Loucy (cell line): Measurements from ENCODE around the gene GNAQ.
"Not testable (repeated sequence)": the region's sequence is repeated elsewhere in the genome, so short reads cannot be mapped to it uniquely, and the experiment has no call there.

Experiments used
- H2AFZ ChIP-seq: fragments of 200-600 bp; sonication (generic); 2 replicates; pipeline ENCODE4 v1.6.0; 2016; ENCODE audit warnings: antibody characterized with exemption, mild to moderate bottlenecking, low read length, moderate library complexity
- H3F3A ChIP-seq: fragments of 200-600 bp; 2 replicates; pipeline ENCODE4 v1.6.0; 2016; ENCODE audit warnings: antibody characterized with exemption, low read depth, mild to moderate bottlenecking
- H3K27me3 ChIP-seq: fragments of 200-600 bp; sonication (generic); 2 replicates; pipeline ENCODE4 v1.6.1; 2014; ENCODE audit warnings: low read length, mild to moderate bottlenecking; ENCODE audit not compliant: insufficient read depth, poor library complexity, severe bottlenecking
- H3K36me3 ChIP-seq: fragments of 200-600 bp; sonication (generic); 2 replicates; pipeline ENCODE4 v1.6.1; 2016; ENCODE audit warnings: low read length; ENCODE audit not compliant: insufficient read depth
- H3K4me1 ChIP-seq: fragments of 200-600 bp; sonication (generic); 2 replicates; pipeline ENCODE4 v1.5.1; 2014; ENCODE audit warnings: low read length, mild to moderate bottlenecking; ENCODE audit not compliant: insufficient read depth, poor library complexity, severe bottlenecking
- H3K4me2 ChIP-seq: fragments of 200-600 bp; sonication (generic); 2 replicates; pipeline ENCODE4 v1.6.0; 2014; ENCODE audit warnings: antibody characterized with exemption, low read length, low read depth, mild to moderate bottlenecking; ENCODE audit not compliant: poor library complexity, severe bottlenecking
- H3K4me3 ChIP-seq: fragments of 200-600 bp; sonication (generic); 2 replicates; pipeline ENCODE4 v1.5.1; 2014; ENCODE audit warnings: low read length, mild to moderate bottlenecking, mixed read lengths; ENCODE audit not compliant: poor library complexity, severe bottlenecking
- H3K79me2 ChIP-seq: fragments of 200-600 bp; sonication (generic); 2 replicates; pipeline ENCODE4 v1.6.1; 2014; ENCODE audit warnings: low read length; ENCODE audit not compliant: insufficient read depth
- H3K9ac ChIP-seq: fragments of 200-600 bp; sonication (generic); 2 replicates; pipeline ENCODE4 v1.6.0; 2014; ENCODE audit warnings: mild to moderate bottlenecking, low read depth, low read length, moderate library complexity; ENCODE audit not compliant: poor library complexity, severe bottlenecking
- H3K9me2 ChIP-seq: fragments of 200-600 bp; sonication (generic); replicated peaks from 2 replicates; pipeline ENCODE4 v1.6.1; 2016; ENCODE audit warnings: low read depth, low read length, mixed read lengths
- H3K9me3 ChIP-seq: fragments of 200-600 bp; sonication (generic); 2 replicates; pipeline ENCODE4 v1.6.1; 2014; ENCODE audit warnings: mild to moderate bottlenecking, antibody characterized with exemption, low read length, low read depth; ENCODE audit not compliant: insufficient read depth
- H4K20me1 ChIP-seq: fragments of 200-600 bp; sonication (generic); 2 replicates; pipeline ENCODE4 v1.6.0; 2014; ENCODE audit warnings: antibody characterized with exemption, low read length, mild to moderate bottlenecking; ENCODE audit not compliant: insufficient read depth, poor library complexity, severe bottlenecking
- EZH2phosphoT487 ChIP-seq: fragments of 200-600 bp; IDR thresholded peaks from 2 replicates; pipeline ENCODE4 v1.6.1; 2018; ENCODE audit warnings: antibody characterized with exemption, mild to moderate bottlenecking, moderate library complexity, borderline replicate concordance
- TF ChIP-seq, protein P1 (sequence below): fragments of 200-600 bp; sonication (generic); conservative IDR thresholded peaks from 2 replicates; pipeline ENCODE4 v1.5.1; 2014; ENCODE audit warnings: mild to moderate bottlenecking, antibody characterized with exemption, low read length

GNAQ gene

DNA sequence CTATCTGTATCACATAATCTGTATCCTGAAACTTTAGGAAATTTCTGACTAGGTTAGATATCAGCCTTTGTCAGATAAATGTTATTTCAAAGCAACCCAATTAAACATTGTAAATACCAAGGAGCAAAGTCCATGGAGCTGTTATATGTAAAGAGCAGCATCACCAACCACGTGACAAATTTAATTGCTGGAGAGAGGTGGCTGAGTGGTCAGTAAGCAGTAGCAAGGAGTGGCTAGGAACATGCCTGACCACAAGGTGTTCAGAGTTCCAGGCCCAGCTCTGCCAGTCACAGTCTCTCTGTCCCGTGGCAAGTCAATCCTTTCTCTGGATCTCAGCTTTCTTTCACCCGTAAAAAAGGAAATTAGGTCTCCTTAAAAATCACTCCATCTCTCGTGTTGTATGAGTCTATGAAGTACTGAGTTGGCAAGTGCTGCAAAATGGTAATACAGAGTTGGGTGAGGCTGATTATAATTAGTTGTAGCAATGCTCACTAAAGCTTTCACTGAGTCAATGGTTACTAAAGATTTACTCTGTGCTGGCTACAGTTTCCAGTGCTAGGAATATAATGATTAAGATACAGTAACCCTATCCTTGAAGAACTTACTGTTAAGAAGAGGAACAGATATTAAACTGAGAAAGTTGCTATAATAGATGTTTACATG is 166.1 kb downstream of the GNAQ start:
- H3F3A ChIP-seq = no peaks in the 10 kb centered on the region

DNA sequence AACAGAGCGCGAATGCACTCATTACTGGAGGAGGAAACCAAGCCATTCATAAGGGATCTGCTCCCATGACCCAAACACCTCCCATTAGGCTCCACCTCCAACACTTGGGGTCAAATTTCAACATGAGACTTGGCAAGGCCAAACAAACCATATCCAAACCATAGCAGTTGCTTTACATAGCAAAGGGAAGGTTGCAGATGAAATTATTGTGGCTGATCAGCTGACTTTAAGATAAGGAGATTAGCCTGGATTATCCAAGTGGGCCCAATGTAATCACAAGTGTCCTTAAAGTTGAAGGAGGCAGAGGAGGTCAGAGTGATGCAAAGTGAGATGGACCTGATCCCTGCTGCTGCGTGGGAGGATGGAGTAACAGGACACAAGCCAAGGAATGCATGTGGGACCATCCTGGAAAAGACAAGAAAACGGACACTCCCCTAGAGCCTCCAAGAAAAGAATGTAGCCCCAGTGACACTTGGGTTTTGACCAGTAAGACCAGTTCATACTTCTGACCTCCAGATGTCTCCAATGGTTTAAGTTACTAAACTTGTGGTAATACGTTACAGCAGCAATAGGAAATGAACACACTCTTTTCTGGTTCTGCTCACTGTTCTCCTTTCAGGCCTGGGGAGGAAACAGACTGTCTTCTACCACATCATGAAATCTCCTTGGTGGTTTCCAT is 167.3 kb downstream of the GNAQ start:
- H3K79me2 ChIP-seq = peaks cover 98% of the 10 kb centered on the region
- no peaks in the 10 kb centered on the region for H3F3A ChIP-seq
- no peaks in the 10 kb centered on the region for H3K9me2 ChIP-seq
- TF ChIP-seq, protein P1, sequence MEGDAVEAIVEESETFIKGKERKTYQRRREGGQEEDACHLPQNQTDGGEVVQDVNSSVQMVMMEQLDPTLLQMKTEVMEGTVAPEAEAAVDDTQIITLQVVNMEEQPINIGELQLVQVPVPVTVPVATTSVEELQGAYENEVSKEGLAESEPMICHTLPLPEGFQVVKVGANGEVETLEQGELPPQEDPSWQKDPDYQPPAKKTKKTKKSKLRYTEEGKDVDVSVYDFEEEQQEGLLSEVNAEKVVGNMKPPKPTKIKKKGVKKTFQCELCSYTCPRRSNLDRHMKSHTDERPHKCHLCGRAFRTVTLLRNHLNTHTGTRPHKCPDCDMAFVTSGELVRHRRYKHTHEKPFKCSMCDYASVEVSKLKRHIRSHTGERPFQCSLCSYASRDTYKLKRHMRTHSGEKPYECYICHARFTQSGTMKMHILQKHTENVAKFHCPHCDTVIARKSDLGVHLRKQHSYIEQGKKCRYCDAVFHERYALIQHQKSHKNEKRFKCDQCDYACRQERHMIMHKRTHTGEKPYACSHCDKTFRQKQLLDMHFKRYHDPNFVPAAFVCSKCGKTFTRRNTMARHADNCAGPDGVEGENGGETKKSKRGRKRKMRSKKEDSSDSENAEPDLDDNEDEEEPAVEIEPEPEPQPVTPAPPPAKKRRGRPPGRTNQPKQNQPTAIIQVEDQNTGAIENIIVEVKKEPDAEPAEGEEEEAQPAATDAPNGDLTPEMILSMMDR = peak; percentile 58
- TF ChIP-seq EZH2phosphoT487 = no peak
- H3K27me3 ChIP-seq = no peaks in the 10 kb centered on the region
- peak overlapping the region; percentile 48 for H3K9ac ChIP-seq
- H3K4me1 ChIP-seq = peaks cover 28% of the 10 kb centered on the region
- no peak overlapping the region for H2AFZ ChIP-seq
- H4K20me1 ChIP-seq = peaks cover 17% of the 10 kb centered on the region
- H3K4me3 ChIP-seq = peak overlapping the region; percentile 26
- H3K9me3 ChIP-seq = peaks cover 11% of the 10 kb centered on the region; the same call in 1 of the 2 replicates
- H3K36me3 ChIP-seq = peaks cover 50% of the 10 kb centered on the region
- peak overlapping the region; percentile 63 for H3K4me2 ChIP-seq

More for the DNA sequence above, 166.1 kb downstream of the GNAQ start:
- TF ChIP-seq, protein P1 = no peak
- no peak for TF ChIP-seq EZH2phosphoT487
- Histone ChIP-seq H3K27me3 (no peaks in the 10 kb centered on the region), H3K9me2 (no peaks in the 10 kb centered on the region), H3K79me2 (peaks cover 98% of the 10 kb centered on the region), H2AFZ (no peak overlapping the region), H4K20me1 (peaks cover 18% of the 10 kb centered on the region), H3K9ac (peak overlapping the region; percentile 48), H3K4me1 (peaks cover 34% of the 10 kb centered on the region), H3K36me3 (peaks cover 41% of the 10 kb centered on the region), H3K9me3 (peaks cover 11% of the 10 kb centered on the region; the same call in 1 of the 2 replicates), H3K4me2 (peak overlapping the region; percentile 63), H3K4me3 (peak overlapping the region; percentile 26)

DNA sequence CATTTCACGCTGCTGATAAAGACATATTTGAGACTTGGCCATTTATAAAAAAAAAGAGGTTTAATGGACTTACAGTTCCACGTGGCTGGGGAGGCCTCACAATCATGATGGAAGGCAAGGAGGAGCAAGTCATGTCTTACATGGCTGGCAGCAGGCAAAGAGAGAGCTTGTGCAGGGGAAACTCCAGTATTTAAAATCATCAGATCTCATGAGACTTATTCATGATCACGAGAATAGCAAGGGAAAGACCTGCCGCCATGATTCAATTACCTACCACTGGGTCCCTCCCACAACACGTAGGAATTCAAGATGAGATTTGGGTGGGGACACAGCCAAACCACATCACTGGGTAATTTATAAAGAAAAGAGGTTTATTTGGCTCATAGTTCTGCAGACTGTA is 168.0 kb downstream of the GNAQ start:
- not testable (repeated sequence) for H3K27me3 ChIP-seq

DNA sequence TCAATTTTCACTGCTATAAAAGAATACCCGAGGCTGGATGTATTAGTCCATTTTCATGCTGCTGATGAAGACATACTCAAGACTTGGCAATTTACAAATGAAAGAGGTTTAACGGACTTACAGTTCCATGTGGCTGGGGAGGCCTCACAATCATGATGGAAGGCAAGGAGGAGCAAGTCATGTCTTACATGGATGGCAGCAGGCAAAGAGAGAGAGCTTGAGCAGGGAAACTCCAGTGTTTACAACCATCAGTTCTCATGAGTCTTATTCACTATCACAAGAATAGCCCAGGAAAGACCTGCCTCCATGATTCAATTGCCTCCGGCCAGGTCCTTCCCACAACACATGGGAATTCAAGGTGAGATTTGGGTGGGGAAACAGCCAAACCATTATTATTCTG is 170.7 kb downstream of the GNAQ start:
- peaks cover 63% of the 10 kb centered on the region for H3K36me3 ChIP-seq
- H3K27me3 ChIP-seq, H3F3A ChIP-seq, H3K9ac ChIP-seq, H3K4me3 ChIP-seq, H4K20me1 ChIP-seq, H2AFZ ChIP-seq, H3K9me2 ChIP-seq, H3K4me2 ChIP-seq: not testable (repeated sequence)
- peaks cover 11% of the 10 kb centered on the region; the same call in 1 of the 2 replicates for H3K9me3 ChIP-seq
- peaks cover 26% of the 10 kb centered on the region for H3K4me1 ChIP-seq
- H3K79me2 ChIP-seq = peaks cover 93% of the 10 kb centered on the region

More for the DNA sequence above, 168.0 kb downstream of the GNAQ start:
- H3F3A ChIP-seq, H3K4me3 ChIP-seq, H3K4me2 ChIP-seq, H3K9ac ChIP-seq, H2AFZ ChIP-seq, H3K9me2 ChIP-seq: not testable (repeated sequence)
- peaks cover 55% of the 10 kb centered on the region for H3K36me3 ChIP-seq
- peaks cover 98% of the 10 kb centered on the region for H3K79me2 ChIP-seq
- H3K9me3 ChIP-seq = peaks cover 11% of the 10 kb centered on the region; the same call in 1 of the 2 replicates
- peaks cover 14% of the 10 kb centered on the region for H4K20me1 ChIP-seq
- peaks cover 28% of the 10 kb centered on the region for H3K4me1 ChIP-seq
